CD4-positive, alpha-beta T cell treated with Interleukin-2 at 100 ng/mL for 4 hours (primary cell): ENCODE data around the gene GPAM.

Source experiments
- DNase-seq: peaks from one replicate; pipeline ENCODE4 v3.0.0-alpha.2; 2020; ENCODE audit warnings: low spot score

The GPAM gene

DNA sequence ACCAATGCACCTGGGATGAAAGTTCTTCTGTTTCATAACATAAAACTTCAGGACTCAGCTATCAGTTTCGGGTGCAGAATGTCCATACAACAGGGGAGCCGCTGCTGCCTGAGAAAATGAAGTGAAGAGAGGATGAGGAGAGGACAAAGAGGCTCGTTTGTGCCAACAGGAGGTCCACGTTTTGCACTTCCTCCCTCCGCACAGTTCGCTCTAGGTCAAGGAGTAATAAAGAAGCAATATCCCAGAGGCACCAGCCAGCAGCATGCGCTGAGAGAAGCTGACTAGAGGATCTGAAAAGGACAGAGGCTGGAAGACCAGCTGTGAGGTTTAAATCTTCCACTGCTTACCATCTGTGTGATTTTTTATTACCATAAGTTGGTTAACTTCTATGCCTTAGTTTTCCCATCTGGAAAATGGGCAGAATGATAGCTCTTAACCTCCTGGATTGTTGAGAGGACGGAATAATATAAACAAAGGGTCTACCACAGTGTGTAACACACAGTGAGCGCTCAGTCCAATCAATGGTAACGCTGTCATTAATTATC, 709 bp downstream of the GPAM start:
- DNase-seq = no peak

DNA sequence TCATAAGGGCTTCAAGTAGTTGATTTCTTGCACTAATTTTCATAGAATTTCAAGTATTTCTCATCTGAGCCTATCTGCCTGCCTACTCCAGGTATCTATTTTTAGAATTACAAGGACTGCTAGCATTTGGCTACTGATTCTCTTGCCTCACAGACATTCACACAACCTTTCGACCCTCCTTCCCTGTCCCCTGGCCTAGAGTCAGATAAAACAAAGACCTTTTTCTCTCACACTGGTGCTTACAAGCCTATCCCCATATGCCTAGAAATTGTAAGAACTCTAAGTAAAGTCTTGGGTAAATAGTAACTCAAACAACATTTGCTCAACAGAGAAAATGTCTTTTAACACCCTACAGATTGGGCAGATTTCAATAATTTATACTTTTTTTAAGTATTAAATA, 6.3 kb downstream of the GPAM start:
- DNase-seq = no peak

DNA sequence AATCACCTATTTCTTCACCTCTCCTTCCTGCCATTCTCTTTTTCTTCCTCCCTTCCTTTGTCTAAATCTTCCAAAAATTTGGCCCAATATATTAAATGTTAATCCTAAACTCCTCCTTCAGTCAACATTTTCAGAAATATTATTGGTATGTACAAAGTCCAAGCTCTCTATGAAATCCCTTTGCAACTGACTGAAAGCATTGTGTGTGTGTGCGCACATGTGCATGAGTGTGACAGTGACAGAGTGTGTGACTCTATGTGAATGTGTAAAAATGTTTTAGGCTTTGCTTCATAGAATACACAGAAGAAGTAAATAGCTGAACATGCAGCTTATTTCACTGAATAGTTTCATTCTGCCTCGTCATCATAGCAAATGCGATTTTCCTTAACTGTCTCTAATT, 7.0 kb downstream of the GPAM start:
- DNase-seq = no peak

DNA sequence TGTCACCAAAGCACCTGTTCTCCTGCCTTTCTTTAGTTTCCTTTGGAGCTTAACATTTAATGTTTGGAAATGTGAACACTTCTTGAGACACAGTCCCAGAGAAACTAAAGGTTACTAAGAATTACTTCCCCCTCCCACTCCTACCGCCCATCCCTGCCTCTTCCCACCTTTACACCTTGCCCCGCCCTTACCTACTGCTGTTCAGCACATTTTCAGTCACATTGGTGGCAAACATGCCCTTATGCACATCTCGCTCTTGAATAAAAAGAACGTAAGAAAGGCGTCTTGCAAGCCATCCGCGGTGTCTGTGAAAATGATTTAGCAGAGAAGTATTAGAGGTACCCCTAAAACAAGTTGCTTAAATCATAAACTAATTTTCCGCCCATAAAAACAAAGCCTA, 8.2 kb downstream of the GPAM start:
- DNase-seq = no peak

DNA sequence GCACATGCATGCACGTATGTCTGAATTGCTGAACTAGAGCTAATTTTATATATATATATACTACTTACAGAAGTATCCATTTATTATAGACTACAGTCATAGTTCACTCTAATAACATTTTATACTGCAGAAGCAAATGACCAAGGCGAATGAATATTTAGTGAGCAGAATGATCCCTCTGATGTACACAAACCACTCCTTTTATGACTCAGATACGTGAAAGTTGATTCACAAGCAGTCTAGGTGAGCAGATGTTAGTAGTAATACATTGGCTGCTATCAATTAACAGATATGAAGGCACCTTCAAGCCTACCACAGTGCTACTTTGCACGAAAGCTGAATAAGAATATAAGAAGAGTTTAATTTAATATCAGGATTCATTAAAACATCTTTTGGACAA, 10.4 kb downstream of the GPAM start:
- DNase-seq = no peak

DNA sequence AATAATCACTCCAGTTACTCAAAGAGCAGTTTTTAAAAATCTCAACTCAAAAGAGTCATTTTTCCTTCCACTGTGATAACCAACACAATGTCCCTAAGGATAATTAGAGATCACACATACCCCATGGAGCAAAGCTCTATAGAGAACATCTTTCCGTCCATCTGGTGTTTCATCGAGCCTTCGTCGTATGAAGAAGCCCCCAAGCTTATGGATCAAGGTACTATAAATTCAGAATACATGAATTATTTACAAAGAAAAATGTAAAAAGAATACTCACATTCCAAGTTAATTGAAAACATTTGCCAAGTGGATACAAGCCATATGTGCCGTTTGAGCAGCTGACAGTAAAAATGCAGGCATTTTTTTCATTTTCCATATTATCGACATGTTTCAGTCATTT, 14.8 kb downstream of the GPAM start:
- no peak for DNase-seq

DNA sequence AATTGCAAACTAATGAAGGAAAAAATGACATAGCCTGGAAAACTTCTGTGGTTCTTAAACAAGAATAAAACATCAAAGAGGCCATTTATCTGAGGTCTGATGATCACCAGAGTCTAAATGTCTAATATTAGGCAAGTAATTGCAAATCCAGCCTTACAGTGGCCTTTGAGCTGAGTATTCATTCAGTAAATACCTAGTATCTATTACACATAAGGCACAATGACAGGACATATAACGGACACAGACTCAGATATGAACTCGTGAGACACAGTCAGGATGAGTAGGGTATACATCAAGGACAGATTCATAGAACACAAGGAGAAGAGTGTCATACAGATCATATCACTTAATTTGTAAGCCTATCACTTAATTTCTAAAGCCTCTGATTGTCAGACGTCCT, 16.8 kb downstream of the GPAM start:
- no peak for DNase-seq

DNA sequence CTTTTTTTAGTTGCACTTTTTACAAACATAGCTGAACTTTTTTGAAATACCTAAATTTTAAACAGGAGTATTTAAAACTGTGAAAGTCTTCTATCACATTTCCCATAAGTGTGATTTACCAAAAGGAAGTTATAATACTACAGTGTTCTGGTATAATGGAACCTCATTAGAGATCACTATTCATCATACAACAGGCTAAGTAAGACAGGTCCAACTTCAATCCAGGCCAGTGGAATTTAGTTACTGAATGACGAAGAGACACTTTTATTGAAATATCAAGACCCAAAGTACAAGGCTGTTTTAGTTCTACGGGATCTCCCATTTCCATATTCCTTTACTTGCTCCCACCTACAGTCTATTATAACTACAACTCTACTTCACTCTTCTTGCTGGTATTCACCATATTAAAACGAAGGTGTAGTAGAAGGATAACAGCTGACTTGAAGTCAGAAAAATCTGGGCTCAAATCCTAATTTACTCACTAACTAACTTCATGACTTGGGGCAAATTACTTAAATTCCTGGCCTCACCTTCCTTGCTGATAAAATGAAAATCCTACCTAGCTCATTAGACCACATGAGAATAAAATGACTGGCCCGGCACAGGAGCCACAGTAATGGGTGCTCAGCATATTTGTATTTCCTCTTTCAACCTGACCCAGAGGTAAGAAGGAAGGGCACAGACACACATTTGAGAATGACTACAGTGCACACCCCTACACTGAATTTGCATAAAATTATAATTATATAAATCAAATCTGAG, 21.6 kb downstream of the GPAM start:
- DNase-seq = no peak

DNA sequence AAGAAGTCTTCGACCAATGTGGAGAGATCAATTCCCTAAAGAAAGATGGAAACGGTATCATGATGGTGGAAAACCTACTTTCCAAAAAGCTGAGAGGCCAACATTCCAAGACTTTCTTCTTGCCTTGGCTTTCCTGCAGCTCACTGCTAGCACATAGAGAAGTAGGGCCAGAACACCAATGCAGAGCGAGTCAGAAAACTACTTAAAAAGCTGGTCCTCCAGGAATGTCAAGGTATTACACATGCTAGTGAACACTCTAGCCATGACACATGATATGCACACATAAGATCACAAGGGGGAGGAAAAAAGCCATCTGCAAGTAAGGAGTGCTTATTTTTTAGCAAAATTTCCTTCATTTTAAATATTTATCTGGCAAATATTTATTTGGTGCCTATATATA, 22.7 kb downstream of the GPAM start:
- DNase-seq = no peak

DNA sequence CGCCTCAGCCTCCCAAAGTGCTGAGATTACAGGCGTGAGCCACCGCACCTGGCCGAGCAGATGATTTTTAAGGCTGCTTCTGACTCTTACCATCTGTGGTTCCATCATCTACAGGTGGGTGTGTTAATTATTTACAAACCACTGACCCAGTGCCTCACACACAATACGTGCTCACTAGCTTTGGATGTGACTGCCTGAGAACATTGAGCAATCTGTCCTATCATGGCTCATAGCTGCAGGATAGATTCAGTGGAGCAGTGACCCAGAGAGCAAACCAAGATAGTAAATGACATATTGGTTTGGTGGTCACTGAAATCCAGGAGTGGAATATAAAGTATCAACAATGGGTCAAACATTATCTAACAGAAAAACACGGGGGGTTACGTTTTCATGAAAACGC, 24.1 kb downstream of the GPAM start:
- DNase-seq = no peak

DNA sequence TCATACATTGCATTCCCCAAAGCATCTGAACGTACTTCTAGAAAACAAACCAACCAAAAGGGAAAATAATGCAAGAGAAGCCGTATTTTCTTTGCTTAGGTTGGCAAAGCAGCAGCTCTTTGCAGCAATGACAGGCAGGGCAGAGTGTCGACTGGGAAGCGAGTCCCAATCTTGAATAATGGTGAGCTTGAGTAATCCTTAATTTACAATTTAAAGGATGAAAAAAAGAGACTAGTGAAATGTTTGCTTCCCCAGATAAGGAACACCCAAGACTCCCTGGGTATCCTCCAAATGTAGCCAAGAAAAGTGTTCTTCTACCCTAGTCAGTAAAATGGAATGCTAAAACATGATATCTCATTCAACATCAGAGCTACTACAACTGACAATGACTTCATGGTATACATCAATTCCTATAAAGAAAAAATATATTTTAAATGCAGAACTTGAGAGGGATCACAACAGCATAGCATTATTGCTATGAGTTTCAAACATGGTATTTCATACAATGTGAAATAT, 32.0 kb downstream of the GPAM start:
- DNase-seq = no peak

DNA sequence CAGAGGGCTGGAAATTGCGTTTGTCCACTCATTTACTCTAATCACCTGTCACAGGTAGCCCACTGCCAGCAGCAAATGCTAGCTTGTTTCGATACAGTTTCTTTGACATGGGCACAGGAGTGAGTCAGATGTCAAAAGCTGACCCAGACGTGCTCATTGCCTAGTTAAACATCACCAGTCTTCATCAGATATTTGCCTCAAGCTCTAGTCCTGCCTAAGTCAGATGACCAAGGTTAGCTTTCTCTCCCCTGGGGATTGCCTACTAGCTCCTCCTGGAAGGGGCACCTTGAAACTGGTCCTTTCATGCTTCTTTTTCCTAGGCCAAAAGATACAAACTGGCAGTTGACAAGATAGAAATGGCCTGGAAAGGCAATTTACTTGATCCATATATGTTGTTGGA, 35.2 kb downstream of the GPAM start:
- no peak for DNase-seq

DNA sequence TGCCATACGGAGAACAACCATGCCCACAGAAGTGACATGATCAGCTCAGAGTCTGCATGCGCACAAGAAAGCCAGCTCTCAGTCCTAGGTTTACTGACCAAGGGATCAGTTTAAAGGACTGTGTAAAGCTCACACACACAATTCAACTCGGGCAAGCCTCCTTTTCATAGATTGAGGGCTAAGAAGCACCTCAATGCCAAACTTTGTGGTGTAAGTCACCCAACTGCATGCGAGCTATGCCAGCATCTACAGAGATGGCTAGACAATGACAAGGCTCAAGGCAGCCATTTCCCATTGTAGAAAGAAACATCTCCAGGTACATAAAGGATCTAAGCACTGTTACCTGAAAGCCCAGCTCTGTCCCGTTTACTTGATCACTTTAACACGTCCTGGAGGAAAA, 36.8 kb downstream of the GPAM start:
- DNase-seq = no peak

DNA sequence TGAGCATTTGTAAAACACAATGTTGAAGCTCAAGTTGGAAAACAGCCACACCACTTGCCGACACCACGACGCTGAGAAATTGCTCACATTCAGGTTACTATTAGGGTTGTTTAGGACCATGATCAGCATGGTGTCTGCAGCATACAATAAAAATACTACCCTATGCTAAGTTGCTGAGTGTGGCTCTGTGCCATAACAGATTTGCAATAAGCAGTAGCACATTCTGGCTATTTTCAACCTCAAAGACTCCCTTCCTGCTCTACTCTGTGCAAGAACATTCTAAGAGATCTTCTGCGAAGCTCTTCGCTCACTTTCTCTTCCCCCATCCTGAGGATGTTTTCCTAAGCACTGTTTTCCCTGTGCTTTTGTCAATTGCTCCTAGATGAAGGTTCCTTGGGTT, 38.3 kb downstream of the GPAM start:
- no peak for DNase-seq

DNA sequence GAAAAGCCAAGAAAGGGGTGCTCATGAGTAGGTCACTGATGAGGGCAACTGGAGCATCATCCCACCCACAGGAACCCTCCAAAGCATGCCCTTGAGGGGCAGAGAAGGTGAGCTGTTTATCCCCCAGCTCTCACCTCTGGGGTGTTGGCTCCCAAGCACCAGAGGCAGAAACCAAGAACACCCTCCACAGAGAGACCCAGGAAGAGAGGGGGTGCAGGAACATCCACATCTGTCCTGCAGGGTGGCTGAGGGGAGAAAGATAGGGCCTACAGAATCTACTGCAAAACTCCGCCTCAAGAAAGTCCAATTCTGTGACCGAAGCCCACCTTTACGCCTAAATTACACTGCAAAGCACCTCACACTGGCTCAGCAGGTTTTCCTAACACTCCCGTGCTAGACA, 40.1 kb downstream of the GPAM start:
- no peak for DNase-seq

DNA sequence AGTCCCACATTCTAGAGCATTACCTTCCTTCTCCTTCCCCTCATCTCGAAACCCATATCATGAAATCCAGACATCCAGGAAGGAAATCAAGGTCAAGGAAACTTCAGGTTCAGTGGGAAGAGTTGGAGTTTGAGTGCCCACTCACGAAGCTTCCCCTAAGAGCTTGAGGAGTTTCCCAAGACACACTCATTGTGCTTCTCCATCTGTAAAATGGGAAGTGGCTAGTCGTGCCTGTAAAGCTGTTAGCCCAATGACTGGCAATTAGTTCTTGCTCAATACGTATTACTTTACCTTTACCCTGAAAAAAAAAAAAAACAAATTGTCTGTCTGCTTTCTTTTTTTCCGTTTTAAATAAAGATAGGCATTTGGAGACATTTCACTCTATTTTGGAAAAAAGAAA, 42.3 kb downstream of the GPAM start:
- DNase-seq = no peak

DNA sequence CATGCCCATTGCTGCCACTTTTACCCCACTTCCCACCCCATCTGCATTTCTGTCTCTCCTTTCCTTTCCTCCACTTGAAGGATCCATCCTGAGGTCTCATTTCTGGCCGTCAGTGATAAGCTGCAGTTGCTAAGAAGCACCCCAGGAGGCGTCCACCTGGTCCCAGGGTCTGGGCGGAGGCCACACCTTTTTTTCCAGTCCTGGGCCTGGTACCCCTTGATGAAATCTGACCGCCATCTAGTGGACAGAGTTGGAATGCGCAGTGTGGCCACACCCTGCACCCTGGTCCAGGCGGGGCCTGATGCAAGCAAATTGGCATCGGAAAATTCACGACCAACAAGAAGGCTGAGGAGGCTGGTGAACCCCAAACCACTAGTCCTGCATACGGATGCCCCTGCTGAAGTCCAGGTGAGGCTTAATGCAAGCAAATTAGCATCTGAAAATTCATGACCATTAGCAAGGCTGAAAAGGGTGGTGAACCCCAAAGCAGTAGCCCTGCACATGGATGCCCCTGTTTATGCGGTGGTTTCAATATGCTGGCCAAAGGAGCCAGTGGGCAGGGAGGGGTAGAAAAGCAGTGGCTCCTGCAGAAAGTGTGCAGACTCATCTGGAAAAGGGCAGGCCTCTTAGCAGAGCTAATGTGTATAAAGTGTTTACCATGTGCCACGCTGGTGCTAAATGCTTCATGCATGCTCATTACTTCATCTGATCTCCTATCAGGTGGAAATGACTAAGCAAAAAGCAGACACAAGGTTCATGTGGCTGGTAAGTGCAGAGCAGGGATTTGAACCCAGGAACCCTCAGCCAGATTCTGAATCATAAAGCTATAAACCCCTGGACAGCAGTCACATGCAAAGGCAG, 43.2 kb downstream of the GPAM start:
- peak; percentile 65 for DNase-seq

DNA sequence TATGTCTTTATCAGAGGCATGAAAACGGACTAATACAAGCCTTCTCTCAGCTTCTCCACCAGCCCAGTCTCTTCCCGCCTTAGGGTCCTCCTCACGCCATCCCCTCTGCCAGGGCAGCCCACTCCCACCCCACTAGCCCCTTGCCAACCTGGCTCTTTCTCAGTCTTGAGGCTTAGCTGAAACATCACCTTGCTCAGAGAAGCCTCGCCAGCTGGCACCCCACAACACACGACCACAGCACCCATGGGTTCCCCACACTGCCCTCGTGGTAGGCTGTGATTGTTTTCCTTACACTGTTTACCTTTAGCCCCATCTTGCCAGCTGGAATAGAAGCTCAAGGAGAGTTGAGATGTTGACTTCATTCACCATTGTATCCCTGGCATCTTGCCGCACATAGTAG, 44.4 kb downstream of the GPAM start:
- DNase-seq = no peak

DNA sequence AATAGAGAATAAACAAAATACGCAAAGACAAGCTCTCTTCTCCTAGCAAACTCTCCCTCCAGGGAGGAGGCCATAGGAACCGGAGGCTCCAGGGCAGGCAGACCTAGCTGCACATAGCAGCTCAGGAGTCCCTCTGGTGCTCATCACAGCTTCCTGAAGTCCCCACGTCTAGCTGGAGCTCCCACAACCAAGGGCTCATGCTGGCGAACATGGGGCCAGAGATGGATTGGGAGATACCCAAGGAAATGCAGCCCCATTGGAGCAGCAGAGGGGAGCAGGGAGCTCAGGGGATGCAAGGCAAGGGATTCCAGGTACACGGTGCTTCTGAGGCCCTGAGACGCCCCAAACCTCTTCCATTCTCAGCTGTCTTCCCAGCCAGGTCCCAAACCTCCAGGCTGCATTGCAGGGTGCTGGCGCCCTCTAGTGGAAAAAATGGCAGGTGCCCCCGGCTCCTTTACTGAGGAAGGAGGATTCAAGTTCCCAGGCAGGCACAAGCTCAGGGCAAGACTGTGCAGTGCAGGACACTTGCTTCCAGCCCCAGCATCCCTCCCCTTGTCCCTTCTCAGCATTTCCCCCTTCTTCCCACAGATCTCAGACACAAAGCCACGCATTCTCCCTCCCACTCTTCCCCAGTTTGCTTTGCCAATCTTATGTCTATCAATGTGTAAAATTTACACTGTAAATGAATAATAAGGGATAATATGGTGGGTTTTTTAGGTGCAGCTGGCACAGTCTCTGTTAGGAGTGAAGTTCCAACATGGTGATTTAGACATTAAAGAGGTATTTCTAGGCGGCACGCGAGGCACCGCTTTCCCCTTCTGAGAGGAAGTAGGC, 46.2 kb downstream of the GPAM start:
- peak; percentile 61 for DNase-seq

DNA sequence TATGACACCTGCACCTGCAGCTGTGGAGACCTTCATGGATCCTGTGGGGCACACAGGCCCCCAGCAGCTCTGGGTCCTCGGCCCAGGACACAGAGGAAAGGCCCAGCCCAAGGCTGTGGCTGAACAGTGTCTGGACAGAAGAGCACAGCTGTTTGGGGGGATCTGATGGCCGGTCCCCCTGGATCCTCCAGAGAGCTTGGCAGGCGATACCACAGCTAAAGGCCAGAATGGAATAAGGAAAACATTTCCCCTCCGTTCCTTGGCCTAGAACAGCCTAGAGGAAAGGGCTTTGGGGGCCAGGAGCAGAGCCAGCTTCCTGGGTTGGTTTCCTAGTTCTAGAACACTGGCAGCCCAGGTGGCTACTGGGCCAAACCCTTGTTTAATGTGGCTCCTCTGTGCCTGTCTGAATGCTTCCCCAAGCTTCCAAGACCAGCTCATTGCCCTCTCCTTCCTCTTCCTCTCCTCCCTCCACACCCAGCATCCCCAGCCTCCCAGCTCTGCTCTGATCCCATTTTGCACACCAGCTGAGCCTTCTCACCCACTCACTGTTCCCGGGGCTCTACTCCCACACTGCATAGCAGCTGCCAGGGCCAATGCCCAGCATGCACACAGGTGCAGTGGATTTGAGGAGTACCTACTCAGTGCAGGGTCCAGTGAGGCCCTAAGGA, 46.9 kb downstream of the GPAM start:
- DNase-seq = no peak

DNA sequence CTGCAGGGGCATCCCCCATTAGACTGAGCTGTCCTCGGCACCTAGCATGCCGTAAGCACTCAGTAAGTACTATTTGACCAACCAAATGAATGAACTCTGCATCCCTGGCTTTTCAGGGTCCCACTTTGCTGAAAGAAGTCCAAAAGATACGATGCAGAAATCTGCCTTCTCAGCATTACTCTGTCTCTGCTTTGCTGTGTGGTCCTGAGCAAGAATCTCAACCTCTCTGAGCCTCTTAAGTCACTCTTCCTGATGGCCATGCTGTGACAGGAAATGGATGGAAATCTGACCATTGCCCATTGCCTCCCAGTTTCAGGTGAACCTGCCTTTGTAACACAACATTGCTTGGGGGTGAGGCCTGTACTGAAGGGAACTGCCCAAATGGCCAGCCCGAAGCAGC, 48.0 kb downstream of the GPAM start:
- DNase-seq = no peak

DNA sequence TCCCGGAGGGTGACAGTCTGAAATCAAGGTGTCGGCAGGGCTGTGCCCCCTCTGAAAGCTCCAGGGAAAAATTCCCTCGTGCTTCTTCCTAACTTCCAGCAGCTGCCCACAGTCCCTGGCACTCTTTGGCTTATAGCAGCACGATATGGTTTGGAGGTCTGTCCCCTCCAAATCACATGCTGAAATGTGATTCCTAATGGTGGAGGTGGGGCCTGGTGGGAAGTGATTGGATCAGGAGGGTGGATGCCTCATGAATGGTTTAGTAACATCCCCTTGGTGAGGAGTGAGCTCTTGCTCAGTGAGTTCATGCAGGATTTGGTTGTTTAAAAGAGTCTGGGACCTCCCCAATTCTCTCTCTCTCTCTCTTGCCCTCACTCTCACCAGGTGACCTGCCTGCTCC, 51.1 kb downstream of the GPAM start:
- DNase-seq = no peak
